NCI-H446 (cell line): Measurements from ENCODE around the gene RPS8.
"Not testable (repeated sequence)": the region's sequence is repeated elsewhere in the genome, so short reads cannot be mapped to it uniquely, and the experiment has no call there.

ENCODE experiments used
- DNase-seq, 2 experiments: peaks; one replicate each; lab custom pipeline; 2025; lab: John Stamatoyannopoulos, UW

RPS8 gene

DNA sequence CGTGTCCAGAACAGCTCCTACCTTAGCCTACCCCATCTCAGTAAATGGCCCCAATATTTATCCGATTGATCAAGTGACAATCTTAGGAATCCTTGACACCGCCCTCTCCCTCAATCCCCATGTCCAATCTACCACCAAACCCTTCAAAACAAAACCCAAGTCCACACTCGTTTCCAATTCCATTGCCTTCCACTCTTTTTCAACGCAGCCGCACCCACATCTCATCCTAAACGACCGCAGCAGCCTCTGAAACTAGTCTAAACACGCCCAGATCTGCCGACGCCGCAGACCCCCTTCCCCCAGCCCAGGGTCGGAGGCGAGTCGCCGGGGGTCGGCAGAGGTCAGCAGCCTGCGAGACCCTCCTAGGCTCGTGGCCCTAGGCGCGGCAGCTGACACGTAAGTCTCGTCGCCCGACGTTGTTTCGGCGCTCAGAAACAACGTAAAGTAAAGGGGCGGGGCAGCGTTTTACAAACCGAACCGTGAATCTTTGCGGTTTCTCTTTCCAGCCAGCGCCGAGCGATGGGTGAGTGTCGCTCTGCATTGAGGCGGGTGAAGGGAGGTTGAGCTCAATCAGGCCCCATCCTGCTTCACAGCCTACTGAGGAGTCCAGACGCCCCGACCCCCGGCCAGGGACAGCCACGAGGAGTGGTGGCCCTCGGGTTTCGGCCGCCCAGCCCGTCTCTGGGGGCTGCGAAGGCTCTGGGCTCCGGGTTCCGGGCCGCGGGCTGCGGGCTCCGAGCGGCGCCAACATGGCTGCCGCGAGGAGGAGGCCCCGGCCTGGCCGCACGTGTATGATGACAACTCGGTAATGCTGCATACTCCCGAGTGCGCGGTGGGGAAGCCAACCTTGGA is at the start of gene RPS8:
Gene RPS8 (plus strand): TSS at position 463 of the 852 bp plus-strand sequence. CDS start 57 bp downstream, at position 520.
- peak; percentile 94 to 96 for DNase-seq

DNA sequence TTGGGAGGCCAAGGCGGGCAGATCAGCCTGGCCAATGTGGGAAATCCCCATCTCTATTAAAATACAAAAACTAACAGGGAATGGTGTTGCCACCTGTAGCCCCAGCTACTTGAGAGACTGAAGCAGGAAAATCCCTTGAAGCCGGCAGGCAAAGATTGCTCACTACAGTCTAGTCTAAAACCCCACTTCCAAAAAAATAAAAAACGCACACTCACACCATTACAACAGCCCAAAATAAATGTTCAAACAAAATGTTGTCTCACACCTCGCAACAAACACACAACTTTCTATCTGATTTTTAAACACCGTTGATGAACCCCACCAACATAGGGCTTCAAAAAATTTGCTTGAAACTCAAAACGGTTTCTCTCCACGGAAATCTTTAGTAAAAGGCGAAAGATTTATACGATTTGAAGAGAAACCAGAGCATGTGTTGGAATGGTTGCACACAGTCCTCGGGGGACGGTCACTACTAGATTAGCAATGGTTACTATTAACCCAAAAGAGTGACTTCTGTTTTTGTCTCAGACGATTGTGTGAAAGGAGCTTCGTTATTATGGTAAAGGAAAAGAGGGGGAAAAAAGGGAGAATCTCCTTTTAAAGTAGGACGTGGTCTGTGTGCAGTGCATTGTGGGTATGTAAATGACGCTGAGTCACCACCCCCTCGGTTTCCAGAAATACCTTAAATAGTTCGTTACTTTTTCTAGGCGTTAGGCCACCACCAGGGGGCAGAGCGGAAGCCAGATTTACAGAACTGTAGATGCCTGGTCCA is 44.4 kb upstream of the RPS8 start, which contains the start of gene RNU5D-1:
Gene RNU5D-1 (minus strand): TSS at position 430 of the 772 bp plus-strand sequence.
- DNase-seq: peak; percentile 97 to 98

DNA sequence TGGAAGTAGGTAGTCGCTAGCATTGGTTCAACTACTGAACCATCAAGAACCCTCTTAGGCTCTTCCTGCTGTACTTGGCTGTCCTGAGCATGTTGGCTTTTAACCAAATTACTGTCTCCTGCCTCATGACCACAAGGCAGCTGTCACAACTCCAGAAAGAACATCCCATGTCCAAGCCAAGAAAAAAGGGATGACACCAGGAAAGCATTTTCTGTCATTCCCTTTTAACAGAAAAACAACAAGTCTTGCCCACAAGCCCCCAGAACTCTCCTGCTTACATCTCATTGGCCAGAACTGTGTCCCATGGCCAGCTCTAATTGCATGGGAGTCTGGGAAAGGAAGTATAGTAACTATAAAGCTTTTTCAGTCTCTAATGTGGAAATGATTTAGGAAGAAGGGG is 42.0 kb upstream of the RPS8 start:
- DNase-seq: peak in 1 of 2 experiments; percentile 72

DNA sequence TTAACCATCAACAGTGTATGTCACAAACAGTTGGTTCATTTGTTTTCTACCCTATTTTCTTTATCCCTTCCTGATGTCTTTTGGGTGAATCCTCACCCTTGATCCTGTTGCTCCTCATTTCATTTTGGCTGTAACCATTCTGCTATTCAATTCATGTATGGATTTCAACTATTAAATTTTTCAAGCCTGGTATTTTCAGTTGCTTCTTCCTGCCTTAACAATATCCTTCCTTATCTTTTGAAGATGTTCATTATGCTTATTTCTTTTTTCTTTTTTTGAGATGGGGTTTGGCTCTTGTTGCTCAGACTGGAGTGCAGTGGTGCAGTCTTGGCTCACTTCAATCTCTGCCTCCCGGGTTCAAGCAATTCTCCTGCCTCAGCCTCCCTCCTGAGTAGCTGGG is 41.6 kb upstream of the RPS8 start:
- DNase-seq: no peak

DNA sequence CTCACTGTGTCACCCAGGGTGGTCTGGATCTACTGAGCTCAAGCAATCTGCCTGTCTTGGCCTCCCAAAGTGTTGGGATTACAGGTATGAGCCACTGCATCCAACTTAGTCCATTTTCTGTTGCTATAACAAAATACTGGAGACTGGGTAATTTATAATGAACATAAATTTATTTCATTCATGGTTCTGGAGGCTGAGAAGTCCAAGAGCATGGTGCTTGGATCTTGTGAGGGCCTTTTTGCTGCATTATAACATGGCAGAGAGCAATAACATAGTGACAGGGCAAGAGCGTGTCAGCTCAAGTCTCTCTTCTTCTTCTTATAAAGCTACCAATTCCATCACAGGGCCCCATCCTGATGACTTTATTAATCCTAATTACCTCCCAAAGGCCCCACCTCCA is 39.3 kb upstream of the RPS8 start:
- no peak for DNase-seq

DNA sequence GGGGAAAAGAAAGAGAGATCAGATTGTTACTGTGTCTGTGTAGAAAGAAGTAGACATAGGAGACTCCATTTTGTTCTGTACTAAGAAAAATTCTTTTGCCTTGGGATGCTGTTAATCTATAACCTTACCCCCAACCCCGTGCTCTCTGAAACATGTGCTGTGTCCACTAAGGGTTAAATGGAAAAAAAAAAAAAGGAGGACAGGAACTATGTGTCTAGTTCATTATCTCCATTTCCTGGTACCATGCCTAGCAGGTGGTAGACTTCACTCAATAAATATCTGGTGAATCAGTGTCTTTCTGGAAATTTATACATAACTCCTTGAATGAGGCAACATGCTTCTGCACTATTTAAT is 36.4 kb upstream of the RPS8 start:
- DNase-seq: not testable (repeated sequence)

DNA sequence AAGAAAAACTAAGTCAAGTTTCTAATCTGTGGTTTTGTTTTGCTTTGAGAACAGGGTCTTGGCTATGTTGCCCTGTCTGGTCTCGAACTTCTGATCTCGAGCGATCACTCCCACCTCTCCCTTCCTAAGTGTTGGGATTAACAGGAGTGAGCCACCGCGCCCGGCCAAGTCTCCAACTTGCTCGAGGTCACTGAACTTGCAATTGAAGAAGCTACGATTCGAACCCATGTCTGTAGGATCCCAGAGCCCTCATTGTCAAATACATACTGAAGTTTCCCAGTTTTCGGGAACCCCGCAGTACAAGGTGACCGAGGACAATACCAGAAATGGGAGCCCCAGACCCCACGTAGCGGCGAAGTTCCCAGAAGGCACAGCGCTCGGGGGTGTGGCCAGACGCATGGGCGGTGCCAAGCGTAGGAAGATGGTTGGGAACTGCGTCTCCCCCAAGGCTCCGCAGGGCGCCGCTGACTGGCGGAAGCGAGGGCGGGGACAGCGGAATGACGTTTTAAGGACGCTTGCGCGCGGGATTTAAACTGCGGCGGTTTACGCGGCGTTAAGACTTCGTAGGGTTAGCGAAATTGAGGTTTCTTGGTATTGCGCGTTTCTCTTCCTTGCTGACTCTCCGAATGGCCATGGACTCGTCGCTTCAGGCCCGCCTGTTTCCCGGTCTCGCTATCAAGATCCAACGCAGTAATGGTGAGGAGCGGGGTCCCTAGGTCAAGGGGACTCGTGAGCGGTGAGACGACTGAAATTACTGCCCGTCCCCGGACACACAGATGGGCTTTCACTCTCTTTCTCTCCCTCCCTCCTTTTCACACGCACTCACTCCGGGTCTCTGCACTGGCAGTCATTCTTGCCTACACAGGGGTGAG is 35.8 kb upstream of the RPS8 start, which contains the start of gene KIF2C:
Gene KIF2C (plus strand): TSS at position 531 of the 872 bp plus-strand sequence. CDS start 96 bp downstream, at position 627.
- peak; percentile 97 to 99 for DNase-seq

DNA sequence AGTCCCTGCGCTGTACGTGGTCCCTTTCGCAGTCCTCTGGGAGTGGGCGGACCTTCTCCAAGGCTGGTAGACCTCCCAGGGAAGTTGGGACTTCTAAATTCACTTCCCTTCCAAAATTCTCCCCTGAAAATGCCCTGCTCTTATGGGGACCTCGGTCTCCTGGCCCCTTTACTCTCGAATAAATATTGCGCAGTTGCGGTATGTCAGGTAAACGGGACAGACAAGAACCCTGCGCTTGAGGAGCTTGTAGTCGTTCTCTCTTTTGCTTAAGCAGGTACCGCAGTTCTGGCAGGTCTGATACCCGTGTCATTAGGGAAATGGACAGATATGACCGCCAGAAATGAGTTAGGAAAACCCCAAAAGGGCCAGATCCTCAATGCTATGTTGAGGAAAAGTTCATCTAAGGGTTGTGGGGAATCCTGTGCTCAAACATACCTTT is 35.1 kb upstream of the RPS8 start:
- DNase-seq: no peak

DNA sequence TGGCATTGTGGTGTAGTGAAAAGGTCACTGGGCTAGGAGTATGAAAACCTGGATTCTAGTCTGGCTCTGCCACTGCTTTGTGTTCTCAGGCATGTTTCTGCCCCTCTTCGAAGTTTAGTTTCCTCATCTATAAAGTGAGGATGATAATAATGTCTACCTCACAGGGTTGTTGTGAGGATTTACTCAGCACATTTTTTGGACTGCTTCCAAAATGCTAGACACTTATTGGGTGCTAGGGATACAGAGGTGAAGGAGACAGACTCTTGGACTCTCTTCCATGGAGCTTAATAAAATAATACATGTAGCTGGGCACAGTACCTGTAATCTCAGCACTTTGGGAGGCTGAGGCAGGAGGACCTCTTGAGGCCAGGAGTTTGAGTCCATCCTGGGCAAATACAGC is 32.1 kb upstream of the RPS8 start:
- DNase-seq: no peak

DNA sequence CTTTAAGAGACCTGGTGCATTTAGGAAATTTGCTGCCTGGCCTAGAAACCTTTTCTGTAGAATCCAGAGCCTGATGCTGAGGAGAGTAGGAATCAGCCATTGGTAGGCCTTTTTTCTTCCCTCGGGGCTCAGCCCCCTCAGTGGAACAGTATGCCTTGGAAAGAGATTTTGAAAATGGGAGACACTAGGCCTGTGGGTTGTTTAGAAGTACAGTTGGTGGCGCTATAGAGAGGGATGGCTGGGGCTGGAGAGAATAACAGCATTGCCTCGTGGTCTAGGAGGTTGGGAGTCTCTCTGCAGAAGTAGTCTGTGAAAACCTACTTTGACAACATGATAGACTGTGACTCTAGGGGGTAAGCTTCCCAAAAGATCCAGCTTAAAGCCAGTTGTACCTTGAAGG is 27.5 kb upstream of the RPS8 start:
- DNase-seq: no peak

DNA sequence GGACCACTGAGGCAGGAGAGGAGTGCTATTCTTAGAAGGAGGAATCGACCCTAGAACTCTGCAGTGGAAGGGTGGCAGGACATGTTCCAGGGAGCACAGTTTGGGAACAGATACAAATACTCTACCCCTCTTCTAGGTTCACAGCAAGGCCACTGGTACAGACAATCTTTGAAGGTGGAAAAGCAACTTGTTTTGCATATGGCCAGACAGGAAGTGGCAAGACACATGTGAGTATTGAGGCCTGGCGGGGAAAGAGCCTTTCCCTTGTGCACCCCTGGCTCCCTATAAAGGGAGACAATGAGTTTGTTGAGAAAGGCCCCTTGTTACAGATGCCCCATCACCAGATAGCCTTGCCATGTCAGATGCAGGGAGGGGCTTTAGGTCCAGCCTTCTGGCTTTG is 17.9 kb upstream of the RPS8 start:
- DNase-seq: no peak

DNA sequence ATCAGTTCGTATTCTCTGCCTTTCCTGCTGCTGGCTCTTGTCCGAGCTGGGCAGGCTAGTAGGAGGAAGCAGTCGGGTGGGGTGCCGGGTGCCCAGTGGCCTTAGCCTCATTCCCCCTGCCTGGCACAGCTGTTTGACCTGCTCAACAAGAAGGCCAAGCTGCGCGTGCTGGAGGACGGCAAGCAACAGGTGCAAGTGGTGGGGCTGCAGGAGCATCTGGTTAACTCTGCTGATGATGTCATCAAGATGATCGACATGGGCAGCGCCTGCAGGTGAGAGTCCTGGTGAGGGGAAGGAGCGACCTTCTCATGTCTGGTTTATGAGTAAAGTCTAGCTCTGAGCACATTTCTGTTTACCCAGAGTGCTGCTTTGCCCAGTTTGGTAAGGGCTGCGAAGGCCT is 16.3 kb upstream of the RPS8 start:
- DNase-seq: no peak

DNA sequence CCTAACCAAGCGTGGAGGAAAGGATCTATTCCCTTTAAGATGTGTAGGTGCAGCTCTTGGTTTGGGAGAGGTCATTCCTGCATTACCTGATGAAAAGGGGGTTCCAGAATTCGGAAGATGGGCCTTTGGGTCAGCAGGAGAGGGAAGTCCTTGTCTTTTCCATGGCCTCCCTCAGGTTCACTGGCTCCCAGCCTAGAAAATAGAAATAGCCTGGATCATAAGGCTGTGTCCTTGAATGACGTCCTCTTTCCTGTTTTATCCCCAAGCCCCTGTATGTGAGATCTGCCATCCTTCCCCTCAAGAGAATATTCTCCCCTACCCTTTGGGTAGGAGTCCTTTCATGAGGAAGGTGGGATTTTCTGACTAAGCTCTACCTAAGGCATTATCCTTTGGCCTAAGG is 14.5 kb upstream of the RPS8 start:
- DNase-seq: no peak

DNA sequence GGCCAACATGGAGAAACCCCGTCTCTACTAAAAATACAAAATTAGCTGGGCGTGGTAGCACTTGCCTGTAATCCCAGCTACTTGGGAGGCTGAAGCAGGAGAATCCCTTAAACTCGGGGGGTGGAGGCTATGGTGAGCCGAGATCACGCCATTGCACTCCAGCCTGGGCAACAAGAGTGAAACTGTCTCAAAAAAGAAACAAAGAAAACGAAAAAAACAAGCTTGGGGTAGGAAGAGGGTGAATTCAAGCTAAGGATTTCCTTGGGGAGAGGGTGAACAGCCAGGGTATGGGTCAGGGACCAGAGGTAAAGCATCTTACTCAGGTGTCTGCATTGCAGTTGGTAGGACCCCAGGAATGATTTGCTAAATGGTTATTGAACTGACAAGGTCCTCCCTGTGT is 8.9 kb upstream of the RPS8 start:
- not testable (repeated sequence) for DNase-seq

DNA sequence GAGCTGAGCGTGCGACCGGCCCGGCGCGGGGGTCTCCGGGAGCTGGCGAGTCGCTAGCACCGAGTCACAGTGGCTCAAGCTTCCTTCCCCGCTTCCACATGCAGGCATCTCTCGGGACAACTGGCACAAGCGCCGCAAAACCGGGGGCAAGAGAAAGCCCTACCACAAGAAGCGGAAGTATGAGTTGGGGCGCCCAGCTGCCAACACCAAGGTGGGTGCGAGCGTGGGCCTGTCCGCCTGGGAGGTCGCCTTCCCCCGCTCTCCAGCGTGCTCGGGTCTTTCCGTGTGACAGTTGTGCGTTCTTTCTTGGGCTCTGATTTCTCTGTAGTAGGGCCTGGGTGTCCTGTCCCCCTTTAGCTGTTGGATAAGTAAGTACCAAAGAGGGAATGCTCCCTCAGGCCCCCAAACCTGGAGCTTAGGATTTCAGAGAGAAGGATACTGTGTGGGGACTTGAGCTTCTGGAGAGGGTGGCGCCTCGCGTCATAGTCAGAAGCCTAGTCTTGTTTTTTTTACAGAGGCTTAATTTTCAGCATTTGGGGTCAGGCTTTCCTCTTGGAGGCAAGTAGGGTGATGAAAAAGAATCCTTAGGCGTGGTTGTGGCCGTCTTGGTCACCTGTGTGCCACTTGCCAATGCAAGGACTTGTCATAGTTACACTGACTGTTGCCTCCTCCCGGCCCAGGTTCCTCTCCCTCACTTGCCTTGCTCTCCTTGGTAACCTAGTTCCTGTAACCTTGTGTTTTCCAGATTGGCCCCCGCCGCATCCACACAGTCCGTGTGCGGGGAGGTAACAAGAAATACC is 790 bp downstream of the RPS8 start:
- DNase-seq: no peak

DNA sequence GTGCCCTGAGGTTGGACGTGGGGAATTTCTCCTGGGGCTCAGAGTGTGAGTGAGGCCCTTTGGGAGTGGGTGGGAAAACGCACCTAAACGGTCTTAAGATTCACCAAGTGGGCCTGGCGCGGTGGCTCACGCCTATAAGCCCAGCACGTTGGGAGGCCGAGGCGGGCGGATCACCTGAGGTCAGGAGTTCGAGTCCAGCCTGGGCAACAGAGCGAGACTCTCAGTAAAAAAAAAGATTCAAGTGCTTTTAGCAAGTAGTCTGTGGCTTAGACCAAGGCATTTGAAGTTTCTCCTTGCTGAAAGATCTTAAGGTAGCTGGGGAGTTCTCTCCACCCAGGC is 1.4 kb downstream of the RPS8 start:
- no peak for DNase-seq

DNA sequence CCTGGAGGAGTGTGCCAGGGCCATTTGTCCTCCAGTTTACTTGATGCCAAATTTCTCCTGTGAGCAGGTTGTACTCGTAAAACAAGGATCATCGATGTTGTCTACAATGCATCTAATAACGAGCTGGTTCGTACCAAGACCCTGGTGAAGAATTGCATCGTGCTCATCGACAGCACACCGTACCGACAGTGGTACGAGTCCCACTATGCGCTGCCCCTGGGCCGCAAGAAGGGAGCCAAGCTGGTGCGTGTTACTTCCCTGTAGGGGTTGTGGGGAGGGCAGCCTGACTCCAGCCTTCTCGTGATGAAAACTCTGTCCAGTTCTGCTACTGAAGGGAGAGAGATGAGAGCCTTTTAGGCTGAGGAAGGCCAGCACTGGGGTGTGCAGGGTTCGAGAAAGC is 2.2 kb downstream of the RPS8 start:
- DNase-seq: no peak

DNA sequence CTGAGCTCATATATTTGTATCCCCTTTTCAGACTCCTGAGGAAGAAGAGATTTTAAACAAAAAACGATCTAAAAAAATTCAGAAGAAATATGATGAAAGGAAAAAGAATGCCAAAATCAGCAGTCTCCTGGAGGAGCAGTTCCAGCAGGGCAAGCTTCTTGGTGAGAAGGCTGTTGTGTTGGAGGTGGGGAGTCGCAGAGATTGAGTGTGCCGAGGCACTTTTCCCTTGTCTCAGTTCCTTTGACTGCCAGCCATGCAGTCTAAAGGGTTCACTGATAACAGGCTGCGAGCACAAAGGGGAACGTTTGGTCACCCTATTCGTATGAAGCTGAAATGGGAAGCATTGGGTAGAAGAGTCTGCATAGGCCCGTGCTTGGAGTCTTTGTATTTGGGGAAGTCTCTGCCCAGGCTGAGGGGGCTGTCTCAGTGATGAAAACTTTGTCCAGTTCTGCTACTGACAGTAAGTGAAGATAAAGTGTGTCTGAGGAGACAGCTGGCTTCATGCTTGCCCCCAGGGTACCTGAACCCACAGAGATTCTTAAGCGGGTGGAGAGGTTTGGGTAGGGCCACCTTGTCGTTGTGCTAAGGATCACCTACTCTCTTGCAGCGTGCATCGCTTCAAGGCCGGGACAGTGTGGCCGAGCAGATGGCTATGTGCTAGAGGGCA is 2.8 kb downstream of the RPS8 start:
- DNase-seq: no peak

DNA sequence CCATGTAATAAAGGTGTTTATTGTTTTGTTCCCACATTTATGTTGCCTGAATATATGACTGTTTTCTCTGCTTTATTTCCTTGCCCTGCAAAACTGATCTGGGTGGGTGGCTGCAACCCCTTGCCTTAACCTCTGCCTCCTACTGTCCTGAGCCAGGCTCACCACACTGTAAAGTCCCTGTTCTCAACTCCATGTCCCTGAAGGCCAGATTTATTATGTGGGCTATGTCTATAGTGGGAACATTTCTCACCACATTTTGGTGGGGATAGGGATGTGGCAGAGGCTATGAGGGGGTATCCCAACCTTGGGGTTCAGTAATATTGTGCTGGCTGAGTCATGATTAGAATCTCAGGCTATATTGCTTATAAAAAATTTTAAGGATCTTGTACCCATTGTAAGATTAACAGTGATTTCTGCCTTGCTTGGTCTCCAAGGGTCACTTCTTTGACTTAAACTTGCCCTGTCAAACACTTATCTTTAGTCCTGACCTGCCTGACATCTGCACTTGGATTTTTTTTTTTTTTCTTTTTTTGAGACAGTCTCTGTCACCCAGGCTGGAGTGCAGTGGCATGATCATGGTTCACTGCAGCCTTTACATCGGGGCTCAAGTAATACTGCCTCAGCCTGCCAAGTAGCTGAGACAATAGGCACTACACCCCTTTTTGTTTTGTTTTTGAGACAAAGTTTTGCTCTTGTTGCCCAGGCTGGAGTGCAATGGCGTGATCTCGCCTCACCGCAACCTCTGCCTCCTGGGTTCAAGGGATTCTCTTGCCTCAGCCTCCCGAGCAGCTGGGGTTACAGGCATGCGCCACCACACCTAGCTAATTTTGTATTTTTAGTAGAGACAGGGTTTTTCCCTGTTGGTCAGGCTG is 3.6 kb downstream of the RPS8 start:
- DNase-seq: no peak
